Putamen (tissue), 1 donor: ENCODE results near the gene NWD2.

Source experiments
- DNase-seq: peaks from one replicate; pipeline ENCODE4 v3.0.0-alpha.2; 2016; ENCODE audit warnings: low spot score

Gene NWD2

GRCh38 chr4:37441231-37442061 is 196.9 kb downstream of the NWD2 start:
- DNase-seq, result no peak

- no peak for DNase-seq
Observed at GRCh38 chr4:37442062-37442323, 197.4 kb downstream of the NWD2 start.

GRCh38 chr4:37443137-37443536 is 198.6 kb downstream of the NWD2 start:
- DNase-seq, result no peak

GRCh38 chr4:37445023-37445422 is 200.5 kb downstream of the NWD2 start:
- no peak for DNase-seq

GRCh38 chr4:37446016-37446415 is 201.5 kb downstream of the NWD2 start:
- no peak for DNase-seq

GRCh38 chr4:37447886-37448285 is 203.3 kb downstream of the NWD2 start:
- no peak for DNase-seq

- DNase-seq, result no peak
Observed at GRCh38 chr4:37450309-37450708, 205.8 kb downstream of the NWD2 start.

GRCh38 chr4:37450911-37451310 is 206.4 kb downstream of the NWD2 start:
- DNase-seq, result no peak

GRCh38 chr4:37451656-37452055 is 207.1 kb downstream of the NWD2 start:
- no peak for DNase-seq

- peak; percentile 63 for DNase-seq
Observed at GRCh38 chr4:37452952-37453280, 208.4 kb downstream of the NWD2 start.

GRCh38 chr4:37453281-37453998 is 208.9 kb downstream of the NWD2 start:
- DNase-seq, result peak; percentile 62

GRCh38 chr4:37453999-37454800 is 209.7 kb downstream of the NWD2 start:
- DNase-seq, result no peak

GRCh38 chr4:37455301-37456131 is 211.0 kb downstream of the NWD2 start:
- no peak for DNase-seq

GRCh38 chr4:37461801-37462200 is 217.3 kb downstream of the NWD2 start:
- DNase-seq, result no peak

GRCh38 chr4:37463033-37463856 is 218.7 kb downstream of the NWD2 start:
- no peak for DNase-seq

GRCh38 chr4:37464373-37465128 is 220.0 kb downstream of the NWD2 start:
- DNase-seq, result no peak

GRCh38 chr4:37465296-37465695 is 220.8 kb downstream of the NWD2 start:
- no peak for DNase-seq

GRCh38 chr4:37465845-37466244 is 221.3 kb downstream of the NWD2 start:
- no peak for DNase-seq

GRCh38 chr4:37467223-37467622 is 222.7 kb downstream of the NWD2 start:
- no peak for DNase-seq

- no peak for DNase-seq
Observed at GRCh38 chr4:37467824-37468223, 223.3 kb downstream of the NWD2 start.
